ENCODE measurements around the gene TSPAN32.

Gene TSPAN32

DNA sequence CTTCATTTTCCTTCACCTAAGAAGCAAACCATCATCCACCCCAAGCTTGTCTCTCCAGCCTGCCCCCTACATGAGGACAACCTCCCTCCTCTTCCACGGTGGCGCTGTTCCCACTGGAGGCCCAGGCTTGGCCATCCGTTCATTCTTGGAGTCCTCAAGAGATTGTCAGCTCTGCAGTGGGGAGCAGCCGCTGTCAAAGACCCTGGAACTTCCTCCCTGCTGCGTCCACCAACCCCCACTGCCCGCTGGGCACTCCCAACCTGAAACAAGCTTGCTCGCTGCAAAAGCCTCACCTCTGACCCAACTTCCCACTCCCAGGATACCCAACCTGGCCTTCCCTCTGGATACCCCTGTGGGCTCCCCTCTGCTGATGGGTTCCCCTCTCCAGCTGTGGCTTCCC, 64.9 kb downstream of the TSPAN32 start:
- DNase-seq (ENCODE audit: low read depth) = no peak

DNA sequence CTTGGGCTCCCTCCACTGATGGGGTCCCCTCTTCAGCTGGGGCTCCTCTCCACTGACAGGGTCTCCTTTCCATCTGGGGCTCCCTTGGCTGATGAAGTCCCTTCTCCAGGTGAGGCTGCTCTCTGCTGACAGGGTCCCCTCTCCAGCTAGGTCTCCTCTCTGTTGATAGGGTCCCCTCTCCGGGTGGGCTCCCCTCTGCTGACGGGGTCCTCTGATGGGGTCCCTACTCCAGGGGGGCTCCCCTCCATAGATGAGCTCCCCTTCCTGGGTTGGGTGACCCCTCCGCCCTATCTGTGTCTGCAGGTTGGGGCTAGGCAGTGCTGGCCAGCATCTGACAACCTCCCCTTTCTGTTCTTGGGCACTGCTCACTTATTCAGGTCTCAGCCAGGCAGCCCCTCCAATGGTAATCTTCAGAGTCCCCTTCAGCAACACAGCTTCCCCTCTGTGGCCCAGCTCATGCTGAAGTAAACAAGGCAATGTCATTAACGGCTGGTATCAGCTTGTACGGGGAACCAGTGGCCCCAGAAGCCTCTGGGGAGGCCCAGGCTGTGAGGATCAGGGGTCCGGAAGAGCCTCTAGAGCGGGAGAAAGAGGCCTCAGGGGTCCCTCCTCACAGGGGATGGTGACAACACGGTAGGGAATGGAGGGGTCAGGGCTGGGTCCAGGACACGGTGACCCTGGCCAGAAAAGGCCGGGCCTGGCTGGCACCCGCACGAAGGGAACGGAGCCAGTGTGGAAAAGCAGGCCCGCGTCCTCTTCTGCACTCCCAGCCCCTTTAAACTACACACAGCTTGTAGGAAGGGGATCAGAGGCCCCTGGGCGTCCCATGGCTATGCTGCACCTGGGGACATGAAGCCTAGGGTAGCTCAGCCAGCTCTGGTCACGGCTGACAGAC, 65.7 kb downstream of the TSPAN32 start:
- no peak for DNase-seq (ENCODE audit: low read depth)
